Testis (tissue), 2 donors: Measurements from ENCODE around the gene TGM2.

Source experiments
- POLR2A ChIP-seq: fragments of 450-650 bp; IDR thresholded peaks from one replicate; pipeline ENCODE4 v1.6.1; 2017; ENCODE audit warnings: antibody characterized with exemption, mild to moderate bottlenecking, moderate library complexity
- TF ChIP-seq, protein P1 (sequence below), 3 experiments: fragments of 450-650 bp in 2 of 3; fragments of 200-600 bp in 1 of 3; sonication (generic) in 1 of 3; IDR thresholded peaks; one replicate each; pipeline ENCODE4 v1.5.1; 2016 to 2019; ENCODE audit warnings: antibody characterized with exemption in 3 of 3, mild to moderate bottlenecking in 2 of 3, moderate library complexity in 1 of 3

DNA sequence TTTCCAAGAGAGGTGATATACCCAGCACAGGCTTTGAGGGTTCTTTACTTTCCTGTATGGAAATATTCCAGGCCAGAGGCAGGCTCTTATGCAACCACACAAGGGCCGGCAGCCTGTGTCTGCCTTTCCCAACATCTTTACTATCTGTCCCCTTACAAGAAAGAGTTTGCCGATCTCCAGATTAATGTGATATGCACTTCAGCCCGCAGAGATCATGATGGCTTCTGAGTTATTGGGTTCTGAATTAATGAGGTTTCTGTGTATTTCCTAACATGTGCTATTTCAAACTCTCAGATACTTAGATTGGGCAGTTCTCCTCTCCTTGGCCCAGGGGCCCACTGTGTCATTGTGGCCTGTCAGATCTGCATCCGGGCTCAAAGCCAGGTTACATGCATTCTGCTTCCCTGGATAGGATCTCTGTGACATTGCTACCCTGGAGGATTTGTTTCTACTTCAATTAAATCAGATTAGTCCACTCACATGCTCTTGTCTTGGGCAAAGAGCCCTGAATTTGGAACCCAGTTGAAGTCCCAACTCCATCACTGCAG lies 56.6 kb downstream of the TGM2 start:
- no peak for TF ChIP-seq POLR2A
- TF ChIP-seq, protein P1, sequence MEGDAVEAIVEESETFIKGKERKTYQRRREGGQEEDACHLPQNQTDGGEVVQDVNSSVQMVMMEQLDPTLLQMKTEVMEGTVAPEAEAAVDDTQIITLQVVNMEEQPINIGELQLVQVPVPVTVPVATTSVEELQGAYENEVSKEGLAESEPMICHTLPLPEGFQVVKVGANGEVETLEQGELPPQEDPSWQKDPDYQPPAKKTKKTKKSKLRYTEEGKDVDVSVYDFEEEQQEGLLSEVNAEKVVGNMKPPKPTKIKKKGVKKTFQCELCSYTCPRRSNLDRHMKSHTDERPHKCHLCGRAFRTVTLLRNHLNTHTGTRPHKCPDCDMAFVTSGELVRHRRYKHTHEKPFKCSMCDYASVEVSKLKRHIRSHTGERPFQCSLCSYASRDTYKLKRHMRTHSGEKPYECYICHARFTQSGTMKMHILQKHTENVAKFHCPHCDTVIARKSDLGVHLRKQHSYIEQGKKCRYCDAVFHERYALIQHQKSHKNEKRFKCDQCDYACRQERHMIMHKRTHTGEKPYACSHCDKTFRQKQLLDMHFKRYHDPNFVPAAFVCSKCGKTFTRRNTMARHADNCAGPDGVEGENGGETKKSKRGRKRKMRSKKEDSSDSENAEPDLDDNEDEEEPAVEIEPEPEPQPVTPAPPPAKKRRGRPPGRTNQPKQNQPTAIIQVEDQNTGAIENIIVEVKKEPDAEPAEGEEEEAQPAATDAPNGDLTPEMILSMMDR (IDR thresholded peaks at IDR 0.05) = no peak
